ENCODE measurements around the gene FAM193A.
"Not testable (repeated sequence)": the region's sequence is repeated elsewhere in the genome, so short reads cannot be mapped to it uniquely, and the experiment has no call there.

DNA sequence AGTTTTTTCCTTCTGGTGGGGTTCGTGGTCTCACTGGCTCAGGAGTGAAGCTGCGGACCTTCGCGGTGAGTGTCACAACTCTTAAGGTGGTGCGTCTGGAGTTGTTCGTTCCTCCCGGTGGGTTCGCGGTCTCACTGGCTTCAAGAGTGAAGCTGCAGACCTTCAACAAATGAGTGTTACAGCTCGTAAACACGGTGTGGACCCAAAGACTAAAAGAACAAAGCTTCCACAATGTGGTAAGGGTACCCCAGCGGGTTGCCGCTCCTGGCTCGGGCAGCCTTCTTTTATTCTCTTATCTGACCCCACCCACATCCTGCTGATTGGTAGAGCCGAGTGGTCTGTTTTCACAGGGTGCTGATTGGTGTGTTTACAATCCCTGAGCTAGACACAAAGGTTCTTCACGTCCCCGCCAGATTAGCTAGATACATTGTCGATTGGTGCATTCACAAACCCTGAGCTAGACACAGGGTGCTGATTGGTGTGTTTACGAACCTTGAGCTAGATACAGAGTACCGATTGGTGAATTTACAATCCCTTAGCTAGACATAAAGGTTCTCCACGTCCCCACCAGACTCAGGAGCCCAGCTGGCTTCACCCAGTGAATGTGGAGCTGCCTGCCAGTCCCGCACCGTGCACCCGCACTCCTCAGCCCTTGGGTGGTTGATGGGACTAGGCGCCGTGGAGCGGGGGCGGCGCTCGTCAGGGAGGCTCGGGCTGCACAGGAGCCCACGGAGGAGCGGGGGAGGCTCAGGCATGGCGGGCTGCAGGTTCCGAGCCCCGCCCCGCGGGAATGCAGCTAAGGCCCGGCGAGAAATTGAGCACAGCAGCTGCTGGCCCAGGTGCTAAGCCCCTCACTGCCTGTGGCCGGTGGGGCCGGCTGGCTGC is 226.3 kb downstream of the FAM193A start:
- TF ChIP-seq ARNTL (CRISPR knock-in tag; IDR thresholded peaks at IDR 0.05; ENCODE audit: borderline replicate concordance, low read depth); RARB (CRISPR knock-in tag; IDR thresholded peaks at IDR 0.05); BACH2 (CRISPR knock-in tag; IDR thresholded peaks at IDR 0.05; ENCODE audit: borderline replicate concordance); OSR1 (CRISPR knock-in tag; IDR thresholded peaks at IDR 0.05); TCF4 (CRISPR knock-in tag; IDR thresholded peaks at IDR 0.05; ENCODE audit: borderline replicate concordance); CSDC2 (CRISPR knock-in tag; IDR thresholded peaks at IDR 0.05): not testable (repeated sequence)
- TF ChIP-seq, protein P1, sequence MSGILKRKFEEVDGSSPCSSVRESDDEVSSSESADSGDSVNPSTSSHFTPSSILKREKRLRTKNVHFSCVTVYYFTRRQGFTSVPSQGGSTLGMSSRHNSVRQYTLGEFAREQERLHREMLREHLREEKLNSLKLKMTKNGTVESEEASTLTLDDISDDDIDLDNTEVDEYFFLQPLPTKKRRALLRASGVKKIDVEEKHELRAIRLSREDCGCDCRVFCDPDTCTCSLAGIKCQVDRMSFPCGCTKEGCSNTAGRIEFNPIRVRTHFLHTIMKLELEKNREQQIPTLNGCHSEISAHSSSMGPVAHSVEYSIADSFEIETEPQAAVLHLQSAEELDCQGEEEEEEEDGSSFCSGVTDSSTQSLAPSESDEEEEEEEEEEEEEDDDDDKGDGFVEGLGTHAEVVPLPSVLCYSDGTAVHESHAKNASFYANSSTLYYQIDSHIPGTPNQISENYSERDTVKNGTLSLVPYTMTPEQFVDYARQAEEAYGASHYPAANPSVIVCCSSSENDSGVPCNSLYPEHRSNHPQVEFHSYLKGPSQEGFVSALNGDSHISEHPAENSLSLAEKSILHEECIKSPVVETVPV (CRISPR knock-in tag; IDR thresholded peaks at IDR 0.05): not testable (repeated sequence)
- TF ChIP-seq, protein P2, sequence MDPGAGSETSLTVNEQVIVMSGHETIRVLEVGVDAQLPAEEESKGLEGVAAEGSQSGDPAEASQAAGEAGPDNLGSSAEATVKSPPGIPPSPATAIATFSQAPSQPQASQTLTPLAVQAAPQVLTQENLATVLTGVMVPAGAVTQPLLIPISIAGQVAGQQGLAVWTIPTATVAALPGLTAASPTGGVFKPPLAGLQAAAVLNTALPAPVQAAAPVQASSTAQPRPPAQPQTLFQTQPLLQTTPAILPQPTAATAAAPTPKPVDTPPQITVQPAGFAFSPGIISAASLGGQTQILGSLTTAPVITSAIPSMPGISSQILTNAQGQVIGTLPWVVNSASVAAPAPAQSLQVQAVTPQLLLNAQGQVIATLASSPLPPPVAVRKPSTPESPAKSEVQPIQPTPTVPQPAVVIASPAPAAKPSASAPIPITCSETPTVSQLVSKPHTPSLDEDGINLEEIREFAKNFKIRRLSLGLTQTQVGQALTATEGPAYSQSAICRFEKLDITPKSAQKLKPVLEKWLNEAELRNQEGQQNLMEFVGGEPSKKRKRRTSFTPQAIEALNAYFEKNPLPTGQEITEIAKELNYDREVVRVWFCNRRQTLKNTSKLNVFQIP (CRISPR knock-in tag; IDR thresholded peaks at IDR 0.05; ENCODE audit: borderline replicate concordance, low read depth): not testable (repeated sequence)
- TF ChIP-seq, protein P3, sequence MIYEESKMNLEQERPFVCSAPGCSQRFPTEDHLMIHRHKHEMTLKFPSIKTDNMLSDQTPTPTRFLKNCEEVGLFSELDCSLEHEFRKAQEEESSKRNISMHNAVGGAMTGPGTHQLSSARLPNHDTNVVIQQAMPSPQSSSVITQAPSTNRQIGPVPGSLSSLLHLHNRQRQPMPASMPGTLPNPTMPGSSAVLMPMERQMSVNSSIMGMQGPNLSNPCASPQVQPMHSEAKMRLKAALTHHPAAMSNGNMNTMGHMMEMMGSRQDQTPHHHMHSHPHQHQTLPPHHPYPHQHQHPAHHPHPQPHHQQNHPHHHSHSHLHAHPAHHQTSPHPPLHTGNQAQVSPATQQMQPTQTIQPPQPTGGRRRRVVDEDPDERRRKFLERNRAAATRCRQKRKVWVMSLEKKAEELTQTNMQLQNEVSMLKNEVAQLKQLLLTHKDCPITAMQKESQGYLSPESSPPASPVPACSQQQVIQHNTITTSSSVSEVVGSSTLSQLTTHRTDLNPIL (CRISPR knock-in tag; IDR thresholded peaks at IDR 0.05; ENCODE audit: low read depth): not testable (repeated sequence)
